HFF-Myc (cell line): ENCODE results near the gene PAQR4.
"Not testable (repeated sequence)": the region's sequence is repeated elsewhere in the genome, so short reads cannot be mapped to it uniquely, and the experiment has no call there.

Experiments used
- DNase-seq: peaks from one replicate; pipeline ENCODE4 v3.0.0-alpha.2; 2011; ENCODE audit warnings: low read depth; ENCODE audit errors: extremely low read depth
- H3K4me3 ChIP-seq: replicated peaks from 2 replicates; pipeline ENCODE4 v1.5.1; 2011; ENCODE audit warnings: low read depth, mild to moderate bottlenecking, control low read depth, low read length
- TF ChIP-seq, protein P1 (sequence below): IDR thresholded peaks from 2 replicates; pipeline ENCODE4 v1.5.1; 2012; ENCODE audit warnings: mild to moderate bottlenecking, low read depth, low read length, control low read depth; ENCODE audit errors: missing control alignments

PAQR4 gene

DNA sequence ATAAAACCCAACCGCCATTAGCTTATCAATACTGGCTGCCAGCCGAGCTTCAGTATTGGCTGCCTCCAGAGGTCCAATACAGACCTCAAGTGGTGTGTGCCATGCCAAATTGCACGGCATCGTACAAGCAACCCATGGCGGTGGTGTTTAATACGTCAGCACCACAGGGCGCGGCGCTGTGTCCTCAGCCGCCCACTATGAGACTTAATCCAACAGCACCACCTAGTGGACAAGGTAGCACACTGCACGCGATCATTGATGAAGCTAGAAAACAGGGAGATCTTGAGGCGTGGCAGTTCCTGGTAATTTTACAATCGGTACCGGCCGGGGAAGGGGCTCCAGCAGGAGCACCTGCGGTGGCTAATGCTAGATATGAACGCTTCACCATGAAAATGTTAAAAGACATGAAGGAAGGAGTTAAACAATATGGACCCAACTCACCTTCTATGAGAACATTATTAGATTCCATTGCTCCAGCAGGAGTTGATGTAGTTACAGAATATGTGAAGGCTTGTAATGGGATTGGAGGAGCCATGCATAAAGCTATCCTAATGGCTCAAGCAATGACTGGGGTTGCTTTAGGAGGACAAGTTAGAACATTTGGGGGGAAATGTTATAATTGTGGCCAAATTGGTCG lies 42.0 kb upstream of the PAQR4 start:
- no peak overlapping the region for H3K4me3 ChIP-seq
- TF ChIP-seq, protein P1, sequence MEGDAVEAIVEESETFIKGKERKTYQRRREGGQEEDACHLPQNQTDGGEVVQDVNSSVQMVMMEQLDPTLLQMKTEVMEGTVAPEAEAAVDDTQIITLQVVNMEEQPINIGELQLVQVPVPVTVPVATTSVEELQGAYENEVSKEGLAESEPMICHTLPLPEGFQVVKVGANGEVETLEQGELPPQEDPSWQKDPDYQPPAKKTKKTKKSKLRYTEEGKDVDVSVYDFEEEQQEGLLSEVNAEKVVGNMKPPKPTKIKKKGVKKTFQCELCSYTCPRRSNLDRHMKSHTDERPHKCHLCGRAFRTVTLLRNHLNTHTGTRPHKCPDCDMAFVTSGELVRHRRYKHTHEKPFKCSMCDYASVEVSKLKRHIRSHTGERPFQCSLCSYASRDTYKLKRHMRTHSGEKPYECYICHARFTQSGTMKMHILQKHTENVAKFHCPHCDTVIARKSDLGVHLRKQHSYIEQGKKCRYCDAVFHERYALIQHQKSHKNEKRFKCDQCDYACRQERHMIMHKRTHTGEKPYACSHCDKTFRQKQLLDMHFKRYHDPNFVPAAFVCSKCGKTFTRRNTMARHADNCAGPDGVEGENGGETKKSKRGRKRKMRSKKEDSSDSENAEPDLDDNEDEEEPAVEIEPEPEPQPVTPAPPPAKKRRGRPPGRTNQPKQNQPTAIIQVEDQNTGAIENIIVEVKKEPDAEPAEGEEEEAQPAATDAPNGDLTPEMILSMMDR = peak; percentile 92
- peak; percentile 76 for DNase-seq

GRCh38 chr16:2928151-2928550 lies 41.0 kb upstream of the PAQR4 start:
- not testable (repeated sequence) for H3K4me3 ChIP-seq, DNase-seq

GRCh38 chr16:2928796-2929195 lies 40.4 kb upstream of the PAQR4 start:
- TF ChIP-seq, protein P1 = no peak
- no peak for DNase-seq
- no peak overlapping the region for H3K4me3 ChIP-seq

GRCh38 chr16:2929693-2930092 lies 39.5 kb upstream of the PAQR4 start:
- H3K4me3 ChIP-seq = no peak overlapping the region
- TF ChIP-seq, protein P1 = no peak
- no peak for DNase-seq

- TF ChIP-seq, protein P1 = no peak
- no peak overlapping the region for H3K4me3 ChIP-seq
- no peak for DNase-seq
These were observed 38.9 kb upstream of the PAQR4 start for GRCh38 chr16:2930236-2930635.

- DNase-seq, H3K4me3 ChIP-seq: not testable (repeated sequence)
These were observed 37.8 kb upstream of the PAQR4 start for GRCh38 chr16:2931231-2931914.

DNA sequence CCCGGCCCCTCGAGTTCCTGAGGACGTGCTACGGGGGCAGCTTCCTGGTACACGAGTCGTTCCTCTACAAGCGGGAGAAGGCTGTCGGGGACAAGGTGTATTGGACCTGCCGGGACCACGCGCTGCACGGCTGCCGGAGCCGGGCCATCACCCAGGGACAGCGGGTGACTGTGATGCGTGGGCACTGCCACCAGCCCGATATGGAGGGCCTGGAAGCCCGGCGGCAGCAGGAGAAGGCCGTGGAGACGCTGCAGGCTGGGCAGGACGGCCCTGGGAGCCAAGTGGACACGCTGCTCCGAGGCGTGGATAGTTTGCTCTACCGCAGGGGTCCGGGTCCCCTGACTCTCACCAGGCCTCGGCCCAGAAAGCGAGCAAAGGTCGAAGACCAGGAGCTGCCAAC lies 36.0 kb upstream of the PAQR4 start:
- DNase-seq = no peak
- H3K4me3 ChIP-seq = no peak overlapping the region
- TF ChIP-seq, protein P1 = no peak

DNA sequence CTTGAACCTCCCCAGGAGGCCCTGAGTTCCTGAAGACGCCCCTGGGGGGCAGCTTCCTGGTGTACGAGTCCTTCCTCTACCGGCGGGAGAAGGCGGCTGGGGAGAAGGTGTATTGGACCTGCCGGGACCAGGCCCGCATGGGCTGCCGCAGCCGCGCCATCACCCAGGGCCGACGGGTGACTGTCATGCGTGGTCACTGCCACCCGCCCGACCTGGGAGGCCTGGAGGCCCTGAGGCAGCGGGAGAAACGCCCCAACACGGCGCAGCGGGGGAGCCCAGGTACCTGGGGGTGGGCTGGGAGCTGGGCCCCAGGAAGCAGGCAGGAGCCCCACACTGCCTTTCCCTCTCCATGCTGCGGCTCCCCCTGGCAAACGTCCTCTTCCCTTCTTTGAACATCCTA lies 35.4 kb upstream of the PAQR4 start:
- no peak for DNase-seq
- no peak overlapping the region for H3K4me3 ChIP-seq
- TF ChIP-seq, protein P1 = no peak
